ENCODE measurements around the gene FOXQ1. TPM values are rescaled to one million over a fixed set of nuclear protein-coding genes. Genes with fewer than 3 reads are reported as not detected.

Gene FOXQ1
- total and polyA plus RNA-seq, 10 of the 15 experiments (the other 5 are each of a cell fraction or from before 2014, with no cell fraction given), result 0.08 TPM; not detected in 9

GRCh38 chr6:1296542-1296941, 15.4 kb upstream of the FOXQ1 start (continued):
- TF ChIP-seq, protein P1, sequence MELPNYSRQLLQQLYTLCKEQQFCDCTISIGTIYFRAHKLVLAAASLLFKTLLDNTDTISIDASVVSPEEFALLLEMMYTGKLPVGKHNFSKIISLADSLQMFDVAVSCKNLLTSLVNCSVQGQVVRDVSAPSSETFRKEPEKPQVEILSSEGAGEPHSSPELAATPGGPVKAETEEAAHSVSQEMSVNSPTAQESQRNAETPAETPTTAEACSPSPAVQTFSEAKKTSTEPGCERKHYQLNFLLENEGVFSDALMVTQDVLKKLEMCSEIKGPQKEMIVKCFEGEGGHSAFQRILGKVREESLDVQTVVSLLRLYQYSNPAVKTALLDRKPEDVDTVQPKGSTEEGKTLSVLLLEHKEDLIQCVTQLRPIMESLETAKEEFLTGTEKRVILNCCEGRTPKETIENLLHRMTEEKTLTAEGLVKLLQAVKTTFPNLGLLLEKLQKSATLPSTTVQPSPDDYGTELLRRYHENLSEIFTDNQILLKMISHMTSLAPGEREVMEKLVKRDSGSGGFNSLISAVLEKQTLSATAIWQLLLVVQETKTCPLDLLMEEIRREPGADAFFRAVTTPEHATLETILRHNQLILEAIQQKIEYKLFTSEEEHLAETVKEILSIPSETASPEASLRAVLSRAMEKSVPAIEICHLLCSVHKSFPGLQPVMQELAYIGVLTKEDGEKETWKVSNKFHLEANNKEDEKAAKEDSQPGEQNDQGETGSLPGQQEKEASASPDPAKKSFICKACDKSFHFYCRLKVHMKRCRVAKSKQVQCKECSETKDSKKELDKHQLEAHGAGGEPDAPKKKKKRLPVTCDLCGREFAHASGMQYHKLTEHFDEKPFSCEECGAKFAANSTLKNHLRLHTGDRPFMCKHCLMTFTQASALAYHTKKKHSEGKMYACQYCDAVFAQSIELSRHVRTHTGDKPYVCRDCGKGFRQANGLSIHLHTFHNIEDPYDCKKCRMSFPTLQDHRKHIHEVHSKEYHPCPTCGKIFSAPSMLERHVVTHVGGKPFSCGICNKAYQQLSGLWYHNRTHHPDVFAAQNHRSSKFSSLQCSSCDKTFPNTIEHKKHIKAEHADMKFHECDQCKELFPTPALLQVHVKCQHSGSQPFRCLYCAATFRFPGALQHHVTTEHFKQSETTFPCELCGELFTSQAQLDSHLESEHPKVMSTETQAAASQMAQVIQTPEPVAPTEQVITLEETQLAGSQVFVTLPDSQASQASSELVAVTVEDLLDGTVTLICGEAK (IDR thresholded peaks at IDR 0.05; ENCODE audit: borderline replicate concordance), result no peak
- TF ChIP-seq, protein P2, sequence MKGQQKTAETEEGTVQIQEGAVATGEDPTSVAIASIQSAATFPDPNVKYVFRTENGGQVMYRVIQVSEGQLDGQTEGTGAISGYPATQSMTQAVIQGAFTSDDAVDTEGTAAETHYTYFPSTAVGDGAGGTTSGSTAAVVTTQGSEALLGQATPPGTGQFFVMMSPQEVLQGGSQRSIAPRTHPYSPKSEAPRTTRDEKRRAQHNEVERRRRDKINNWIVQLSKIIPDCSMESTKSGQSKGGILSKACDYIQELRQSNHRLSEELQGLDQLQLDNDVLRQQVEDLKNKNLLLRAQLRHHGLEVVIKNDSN (IDR thresholded peaks at IDR 0.05; ENCODE audit: borderline replicate concordance, extremely low read length, insufficient read depth, low read depth, low read length), result no peak
- TF ChIP-seq JUND (IDR thresholded peaks at IDR 0.05; ENCODE audit: low read depth, low read length) (no peak), IKZF1 (conservative IDR thresholded peaks at IDR 0.05) (no peak), CEBPZ (IDR thresholded peaks at IDR 0.05; ENCODE audit: low read depth, low read length) (no peak), RAD51 (IDR thresholded peaks at IDR 0.05) (no peak), ATF3 (IDR thresholded peaks at IDR 0.05; ENCODE audit: borderline replicate concordance, extremely low read depth, low read depth, low read length) (no peak), POU2F2 (IDR thresholded peaks at IDR 0.05; ENCODE audit: borderline replicate concordance, low read depth, low read length) (no peak)
